Thymus (tissue), 11 donors: ENCODE data around the gene AKT3. TPM values are rescaled to one million over a fixed set of nuclear protein-coding genes. Genes with fewer than 3 reads are reported as not detected.

ENCODE experiments used
- DNase-seq, 9 donors: peaks; one replicate each; pipeline ENCODE4 v3.0.0-alpha.2; 2013; ENCODE audit warnings: low spot score in 9 of 9, low read depth in 6 of 9, missing footprints in 1 of 9
- H3K27ac ChIP-seq, 2 donors: one replicate each; pipeline ENCODE4 v1.5.1; 2013; ENCODE audit warnings: control low read depth in 1 of 2, low read depth in 1 of 2, low read length in 1 of 2, mild to moderate bottlenecking in 1 of 2, moderate library complexity in 1 of 2
- H3K27me3 ChIP-seq, 2 donors: one replicate each; pipeline ENCODE4 v1.5.1; 2013; ENCODE audit warnings: low read length in 1 of 2; ENCODE audit not compliant: control insufficient read depth in 2 of 2, insufficient read depth in 1 of 2
- H3K36me3 ChIP-seq, 2 donors: one replicate each; pipeline ENCODE4 v1.5.1; 2013; ENCODE audit warnings: low read length in 1 of 2, mild to moderate bottlenecking in 1 of 2, moderate library complexity in 1 of 2; ENCODE audit not compliant: control insufficient read depth in 2 of 2, insufficient read depth in 2 of 2
- H3K4me1 ChIP-seq, 2 donors: one replicate each; pipeline ENCODE4 v1.5.1; 2013; ENCODE audit warnings: low read length in 2 of 2; ENCODE audit not compliant: control insufficient read depth in 2 of 2, insufficient read depth in 2 of 2
- H3K4me3 ChIP-seq, 2 donors: one replicate each; pipeline ENCODE4 v1.5.1; 2013; ENCODE audit warnings: low read length in 2 of 2, control low read depth in 1 of 2, mild to moderate bottlenecking in 1 of 2
- H3K9me3 ChIP-seq, 2 donors: one replicate each; pipeline ENCODE4 v1.5.1; 2013; ENCODE audit warnings: low read length in 1 of 2, mild to moderate bottlenecking in 1 of 2; ENCODE audit not compliant: control insufficient read depth in 2 of 2, insufficient read depth in 1 of 2
- WGBS: extraction: QIAGEN DNeasy Blood & Tissue Kit; methylation state at CpG from one replicate; pipeline ENCODE4 v1.1.7; 2013; 5-methylcytosine and 5-hydroxymethylcytosine counted together
- polyA plus RNA-seq: library from polyadenylated mRNA; stranded (reverse); fragments of 200-250 nt; gene quantifications from one replicate; pipeline ENCODE4 v1.2.3, GENCODE V29; 2013
- total RNA-seq: library from RNA; stranded (reverse); fragments of 120-200 nt; gene quantifications from one replicate; pipeline ENCODE4 v1.2.4, GENCODE V29; 2013
- donor health status: healthy.

The AKT3 gene
- total and polyA plus RNA-seq, 2 donors, result 14.5 to 45.3 TPM

DNA sequence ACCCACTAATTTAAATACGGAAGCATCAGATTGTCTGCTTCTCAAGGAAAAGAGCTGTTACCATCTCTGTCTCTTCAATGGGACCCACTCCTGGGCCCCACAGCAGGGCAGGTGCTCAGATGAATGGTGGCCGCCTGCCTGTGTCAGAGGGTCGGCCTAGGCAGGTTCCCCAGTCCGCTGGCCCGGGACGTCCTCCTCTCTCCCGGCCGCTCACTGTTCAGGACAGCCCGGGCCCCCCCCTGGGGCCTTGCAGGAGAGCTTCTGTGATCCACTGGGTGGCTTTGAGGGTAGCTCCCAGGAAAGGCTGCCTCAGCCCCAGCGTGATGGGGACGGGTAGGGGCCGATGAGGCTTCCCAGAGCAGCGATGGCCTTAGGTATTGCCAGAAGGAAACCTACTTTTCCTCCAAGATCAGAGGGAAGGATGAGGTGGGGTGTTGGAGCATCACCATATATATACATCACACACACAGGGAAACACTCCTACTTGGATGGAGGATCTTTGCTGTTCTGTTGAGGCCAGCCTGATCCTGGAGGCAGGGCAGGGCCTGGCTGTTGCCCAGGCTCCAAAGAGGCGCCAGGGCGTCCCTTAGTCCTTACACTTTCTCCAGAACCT, 362.9 kb downstream of the AKT3 start:
- Histone ChIP-seq H3K27ac (no peak overlapping the region), H3K27me3 (no peaks in the 10 kb centered on the region), H3K36me3 (peaks cover 7 to 12% of the 10 kb centered on the region in 2 donors), H3K9me3 (peaks cover 0 to 4% of the 10 kb centered on the region in 2 donors), H3K4me1 (peaks cover 8 to 13% of the 10 kb centered on the region in 2 donors), H3K4me3 (no peak overlapping the region)
- WGBS, result 95% methylated on average over 15 of the region's 15 CpGs
- no peak for DNase-seq

DNA sequence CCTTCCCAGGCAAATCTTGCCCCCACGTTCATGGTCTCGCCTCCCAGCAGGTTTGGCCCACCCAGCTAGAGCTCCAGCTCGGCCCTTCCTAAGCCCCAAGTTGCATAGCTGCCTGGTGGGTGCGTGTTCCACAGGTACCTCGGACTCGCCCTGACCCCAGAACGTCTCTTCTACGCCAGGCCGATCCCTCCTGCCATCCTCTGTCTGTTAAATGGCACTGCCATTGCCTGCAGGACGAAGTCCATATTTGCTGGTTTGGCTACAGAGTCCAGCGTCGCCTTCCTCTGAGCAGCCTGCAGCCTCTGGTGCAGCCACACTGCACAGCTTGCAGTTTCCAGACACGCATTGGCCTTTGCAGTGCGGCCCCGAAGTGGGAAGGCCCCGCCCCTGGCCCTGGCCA, 366.1 kb downstream of the AKT3 start:
- WGBS, result 98% methylated on average over 16 of the region's 16 CpGs
- no peak overlapping the region for H3K4me3 ChIP-seq

DNA sequence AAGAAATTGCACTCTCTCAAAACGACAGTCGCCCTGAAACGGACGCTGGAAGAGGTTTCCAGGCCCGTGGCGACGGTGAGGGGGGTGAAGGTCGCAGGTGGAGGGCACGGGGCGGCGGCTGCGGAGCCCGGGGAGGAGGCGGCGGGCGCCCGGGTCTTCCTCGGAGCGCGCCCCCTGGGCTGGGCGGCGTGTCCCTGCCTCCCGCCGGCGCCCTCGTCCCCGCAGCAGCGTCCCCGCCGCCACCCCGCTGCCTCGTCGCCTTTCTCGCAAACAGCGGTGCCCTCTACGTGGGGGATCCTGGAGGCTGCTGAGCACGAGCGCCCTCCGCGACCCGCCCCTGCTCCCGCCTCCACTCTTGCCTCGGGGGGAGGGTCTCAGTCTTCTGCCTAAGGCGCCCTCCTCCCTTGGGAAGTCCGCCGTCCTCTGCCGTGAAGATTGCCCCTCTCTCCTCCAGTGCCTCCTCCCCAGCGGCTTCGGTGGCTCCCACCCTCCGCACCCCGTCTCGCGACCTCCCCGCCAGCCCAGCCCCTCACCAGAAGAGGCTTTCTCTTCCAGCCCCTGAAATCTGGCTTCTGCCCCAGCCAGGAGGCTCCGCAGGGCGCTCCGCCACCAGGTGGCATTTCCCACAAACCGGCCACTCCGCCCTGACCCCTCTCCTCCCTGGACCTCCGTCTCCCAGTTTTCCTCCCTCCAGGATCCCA, 366.8 kb downstream of the AKT3 start:
- peak overlapping the region; percentile 44 to 56 for H3K4me3 ChIP-seq
- no peaks in the 10 kb centered on the region for H3K27me3 ChIP-seq
- no peaks in the 10 kb centered on the region for H3K9me3 ChIP-seq
- H3K36me3 ChIP-seq, result no peaks in the 10 kb centered on the region
- H3K27ac ChIP-seq, result no peak overlapping the region
- peaks cover 10 to 18% of the 10 kb centered on the region in 2 donors for H3K4me1 ChIP-seq
- WGBS, result 11% methylated on average over 60 of the region's 60 CpGs
- peak in 4 of 9 donors; percentile 18 to 57 (median 36) for DNase-seq

More for the DNA sequence above, 366.1 kb downstream of the AKT3 start:
- no peaks in the 10 kb centered on the region for H3K27me3 ChIP-seq
- H3K4me1 ChIP-seq, result peaks cover 10 to 17% of the 10 kb centered on the region in 2 donors
- DNase-seq, result no peak
- H3K27ac ChIP-seq, result no peak overlapping the region
- peaks cover under 1 to 3% of the 10 kb centered on the region in 2 donors for H3K36me3 ChIP-seq
- no peaks in the 10 kb centered on the region for H3K9me3 ChIP-seq

DNA sequence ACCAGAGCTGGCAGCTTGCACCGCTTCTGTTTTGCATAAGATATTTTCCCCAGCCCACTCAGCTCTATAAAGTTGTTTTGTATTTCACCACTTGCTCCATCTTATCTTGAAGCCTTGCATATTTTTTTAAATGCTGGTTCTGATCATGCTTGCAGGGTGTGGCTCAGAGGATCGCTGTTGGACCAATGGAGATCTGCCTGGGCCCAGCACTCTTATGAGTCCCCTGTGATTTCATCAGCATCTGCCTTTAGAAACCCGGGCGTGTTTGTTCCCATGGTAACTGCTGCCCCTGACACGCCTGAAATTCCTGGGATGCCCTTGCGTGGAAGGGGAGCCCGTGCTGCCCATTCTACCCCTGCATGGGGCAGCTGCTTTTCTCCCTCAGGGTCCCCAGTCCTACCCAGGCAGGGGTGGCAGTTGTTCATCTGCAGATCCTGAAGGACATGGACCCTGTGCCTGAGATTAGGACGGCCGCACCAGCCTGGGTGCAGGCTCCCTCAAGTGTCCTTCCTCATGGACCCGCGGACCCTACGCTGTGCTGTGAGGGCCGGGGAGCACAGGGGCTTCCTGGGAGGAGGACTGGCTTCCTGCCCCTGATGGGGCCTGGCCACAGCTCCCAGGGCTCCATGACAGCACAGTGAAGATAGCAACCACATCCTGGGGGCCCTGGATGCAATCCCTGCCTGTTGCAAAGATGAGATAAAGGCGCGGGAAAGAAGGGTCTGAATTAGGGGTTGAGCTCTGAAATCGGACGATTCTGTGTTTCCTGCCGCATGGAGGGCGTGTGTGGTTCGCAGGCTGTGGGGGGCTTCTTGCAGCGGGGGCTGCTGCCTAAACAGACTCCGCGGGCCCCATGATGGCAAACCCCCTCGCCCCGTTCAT, 367.7 kb downstream of the AKT3 start:
- no peaks in the 10 kb centered on the region for H3K27me3 ChIP-seq
- peak overlapping the region; percentile 44 to 56 for H3K4me3 ChIP-seq
- 31% methylated on average over 25 of the region's 25 CpGs for WGBS
- peaks cover 10 to 24% of the 10 kb centered on the region in 2 donors for H3K4me1 ChIP-seq
- no peak overlapping the region for H3K27ac ChIP-seq
- H3K36me3 ChIP-seq, result no peaks in the 10 kb centered on the region
- no peaks in the 10 kb centered on the region for H3K9me3 ChIP-seq
- peak in 3 of 9 donors; percentile 19 to 55 (median 35) for DNase-seq

DNA sequence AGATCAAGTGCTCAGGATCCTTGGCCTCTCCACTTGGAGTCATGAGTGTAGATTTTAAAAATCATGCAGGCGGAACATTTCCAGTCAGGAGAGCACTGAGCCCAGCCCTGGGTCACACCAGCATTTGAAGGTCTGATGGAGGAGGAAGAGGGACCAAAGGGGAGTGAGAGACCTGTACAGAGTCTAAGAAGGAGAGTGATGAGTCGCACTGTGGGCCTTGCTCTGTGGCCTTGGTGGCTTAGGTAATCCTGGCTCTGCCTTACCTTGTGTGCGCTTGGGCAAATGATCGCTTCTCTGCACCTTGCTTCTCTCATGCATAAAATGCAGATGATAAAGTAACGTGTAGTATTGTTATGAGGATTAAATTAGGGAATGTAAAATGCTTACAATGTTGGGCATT, 368.9 kb downstream of the AKT3 start:
- DNase-seq, result no peak
- H3K27me3 ChIP-seq, result no peaks in the 10 kb centered on the region
- H3K4me3 ChIP-seq, result no peak overlapping the region
- peaks cover 15 to 26% of the 10 kb centered on the region in 2 donors for H3K4me1 ChIP-seq
- no peak overlapping the region for H3K27ac ChIP-seq
- WGBS, result 98% methylated on average over 5 of the region's 5 CpGs
- H3K36me3 ChIP-seq, result no peaks in the 10 kb centered on the region
- no peaks in the 10 kb centered on the region for H3K9me3 ChIP-seq

DNA sequence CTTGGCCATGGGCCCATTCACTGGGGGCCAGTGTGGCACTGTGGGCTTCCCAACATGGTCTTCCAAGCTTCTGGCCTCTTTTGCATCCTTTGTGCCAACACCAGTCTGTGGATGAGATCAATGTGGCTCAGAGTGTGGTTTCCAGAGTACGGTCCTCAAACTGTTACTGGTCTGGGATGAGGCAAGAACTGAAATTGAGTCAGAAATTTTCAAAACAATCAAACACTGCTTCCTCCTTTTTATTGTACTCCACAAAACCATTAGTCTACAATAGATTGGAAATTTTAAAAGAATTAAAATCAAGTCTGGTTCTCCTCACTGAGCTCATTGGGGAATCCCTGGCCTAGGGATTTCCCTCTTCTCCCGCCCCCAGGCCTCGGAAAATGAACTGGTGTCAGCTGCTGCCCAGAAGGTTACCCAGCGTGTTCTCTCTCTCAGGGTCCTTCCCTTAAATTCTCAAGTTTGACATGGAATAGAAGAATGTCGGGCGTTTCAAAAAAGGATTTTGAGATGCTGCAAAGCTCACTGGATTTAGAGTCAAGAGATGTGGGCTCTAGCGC, 372.2 kb downstream of the AKT3 start:
- Histone ChIP-seq H3K4me1 (peaks cover 16 to 30% of the 10 kb centered on the region in 2 donors), H3K27me3 (no peaks in the 10 kb centered on the region), H3K4me3 (no peak overlapping the region), H3K27ac (no peak overlapping the region), H3K36me3 (peaks cover 0 to 2% of the 10 kb centered on the region in 2 donors), H3K9me3 (peaks cover 0 to 3% of the 10 kb centered on the region in 2 donors)
- DNase-seq, result no peak
- 97% methylated on average over 7 of the region's 7 CpGs for WGBS

DNA sequence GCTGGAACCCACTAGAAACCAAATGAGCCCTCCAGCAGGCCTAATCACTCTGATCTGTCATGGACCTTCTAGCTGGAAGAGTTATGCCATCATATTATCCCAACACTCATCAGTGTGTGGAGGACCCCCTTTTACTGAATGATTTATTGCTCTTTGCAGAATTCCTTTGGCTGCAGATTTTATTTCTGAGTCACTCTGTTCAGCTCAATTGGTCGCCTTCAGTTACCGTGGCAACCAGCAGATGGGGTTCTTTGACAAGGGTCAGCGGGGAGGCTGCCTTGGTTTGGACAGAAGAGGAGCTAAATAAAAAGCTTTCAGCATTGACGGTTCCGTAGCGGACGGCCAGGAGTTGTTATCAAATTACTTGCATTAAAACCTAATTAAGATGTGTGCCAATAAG, 374.1 kb downstream of the AKT3 start:
- H3K9me3 ChIP-seq, result peaks cover 0 to 3% of the 10 kb centered on the region in 2 donors
- no peaks in the 10 kb centered on the region for H3K27me3 ChIP-seq
- H3K36me3 ChIP-seq, result peaks cover 0 to 2% of the 10 kb centered on the region in 2 donors
- no peak overlapping the region for H3K4me3 ChIP-seq
- DNase-seq, result no peak
- WGBS, result 96% methylated on average over 7 of the region's 7 CpGs
- no peak overlapping the region for H3K27ac ChIP-seq
- H3K4me1 ChIP-seq, result peaks cover 14 to 28% of the 10 kb centered on the region in 2 donors

DNA sequence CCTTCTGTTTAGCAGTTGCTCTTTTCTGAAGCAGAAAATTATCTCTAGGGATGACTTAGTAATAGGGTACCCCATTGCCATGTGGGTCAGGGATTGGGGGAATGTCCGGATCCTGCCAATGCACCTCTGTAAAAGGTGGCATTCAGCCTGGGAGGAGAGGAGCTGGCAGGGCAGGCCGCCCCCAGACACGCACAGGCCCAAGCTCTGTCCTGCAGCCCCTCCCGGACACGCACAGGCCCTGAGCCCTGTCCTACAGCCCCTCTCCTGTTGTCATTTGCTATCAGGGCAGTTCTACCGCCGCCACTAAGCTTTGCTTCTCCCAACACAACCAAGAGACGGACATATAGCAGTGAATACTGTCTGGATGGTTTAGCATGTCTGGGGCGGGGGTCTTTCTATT, 375.1 kb downstream of the AKT3 start:
- Histone ChIP-seq H3K4me1 (peaks cover 14 to 28% of the 10 kb centered on the region in 2 donors), H3K27me3 (no peaks in the 10 kb centered on the region), H3K36me3 (peaks cover 0 to 2% of the 10 kb centered on the region in 2 donors), H3K27ac (no peak overlapping the region), H3K9me3 (peaks cover 0 to 3% of the 10 kb centered on the region in 2 donors), H3K4me3 (no peak overlapping the region)
- no peak for DNase-seq
- WGBS, result 99% methylated on average over 9 of the region's 9 CpGs
